Measurements from ENCODE around the gene KCNQ1.
A peak's percentile ranks its signal among the peaks of the same experiment; 100 is the strongest.

The KCNQ1 gene

DNA sequence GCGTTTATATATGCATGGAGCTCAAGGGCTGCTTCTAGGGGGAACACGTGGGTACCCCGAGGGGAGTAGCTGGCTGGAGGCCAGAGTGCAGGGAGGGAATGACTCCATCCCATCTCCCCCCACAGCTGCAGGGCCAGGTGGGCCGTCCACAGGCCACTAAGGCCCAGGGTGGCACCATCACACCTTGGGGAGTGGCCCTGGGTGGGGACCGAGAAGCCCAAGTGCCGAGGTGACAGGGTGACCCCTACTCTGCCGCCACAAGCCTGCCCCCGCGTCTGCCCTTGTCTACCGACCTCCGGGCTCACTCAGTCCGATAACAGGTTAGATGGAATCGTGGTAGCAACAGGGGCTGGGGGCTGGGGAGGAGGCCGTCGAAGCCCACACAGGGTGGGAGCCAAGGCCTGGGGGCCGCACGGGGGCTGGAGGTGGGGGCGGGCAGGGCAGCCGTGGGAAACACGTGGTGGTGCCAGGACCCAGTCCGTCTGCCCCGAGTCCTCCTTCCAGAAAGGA lies 129.3 kb downstream of the KCNQ1 start:
- DNase-seq = peak; percentile 11

DNA sequence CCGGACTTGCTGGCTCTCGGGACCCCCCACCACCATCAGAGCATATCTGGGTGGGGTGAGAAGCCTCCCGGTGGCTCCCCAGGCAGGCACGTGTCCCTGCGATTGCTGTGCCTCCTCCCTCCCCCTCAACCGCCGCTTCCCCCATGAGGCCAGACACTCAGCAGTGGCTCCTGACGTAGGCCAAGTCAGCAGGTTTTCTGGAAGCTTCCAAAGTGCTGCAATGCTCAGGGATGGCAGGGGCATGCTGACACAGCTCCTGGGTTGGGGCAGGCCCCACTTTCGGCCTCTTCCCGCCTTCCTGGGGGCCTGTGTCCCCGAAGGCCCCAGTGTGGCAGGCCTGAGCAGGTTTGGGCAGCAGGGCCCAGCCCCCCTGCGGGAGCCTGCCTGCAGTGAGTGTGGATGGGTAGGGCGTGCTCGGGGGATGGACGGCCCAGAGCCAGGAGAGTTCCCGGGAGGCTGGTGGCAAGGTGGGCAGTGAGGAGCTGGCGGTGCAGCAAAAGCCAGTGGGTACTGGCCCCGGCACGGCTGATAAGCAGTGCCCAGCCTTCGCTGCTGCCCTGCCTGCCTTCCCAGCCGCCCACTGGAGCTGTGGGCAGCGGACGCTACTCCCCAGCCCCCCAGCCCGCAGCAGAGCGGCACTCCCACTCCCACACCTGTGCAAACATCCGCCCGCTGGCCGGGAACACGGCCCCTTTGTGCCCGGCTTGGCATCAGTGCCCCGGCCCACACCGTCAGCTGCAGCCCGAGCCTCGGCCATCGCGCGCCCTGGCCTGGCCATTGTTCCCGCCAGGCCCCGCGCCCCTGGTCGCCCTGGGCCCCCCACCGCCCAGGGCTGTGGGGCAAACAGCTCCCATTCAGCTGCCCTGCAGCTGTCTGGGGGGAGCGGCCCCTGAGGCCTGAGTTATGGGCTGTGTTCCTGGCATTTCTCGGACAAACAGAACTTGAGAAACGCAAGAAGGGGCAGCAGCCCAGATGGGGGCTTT lies 130.0 kb downstream of the KCNQ1 start:
- DNase-seq = peak; percentile 68

DNA sequence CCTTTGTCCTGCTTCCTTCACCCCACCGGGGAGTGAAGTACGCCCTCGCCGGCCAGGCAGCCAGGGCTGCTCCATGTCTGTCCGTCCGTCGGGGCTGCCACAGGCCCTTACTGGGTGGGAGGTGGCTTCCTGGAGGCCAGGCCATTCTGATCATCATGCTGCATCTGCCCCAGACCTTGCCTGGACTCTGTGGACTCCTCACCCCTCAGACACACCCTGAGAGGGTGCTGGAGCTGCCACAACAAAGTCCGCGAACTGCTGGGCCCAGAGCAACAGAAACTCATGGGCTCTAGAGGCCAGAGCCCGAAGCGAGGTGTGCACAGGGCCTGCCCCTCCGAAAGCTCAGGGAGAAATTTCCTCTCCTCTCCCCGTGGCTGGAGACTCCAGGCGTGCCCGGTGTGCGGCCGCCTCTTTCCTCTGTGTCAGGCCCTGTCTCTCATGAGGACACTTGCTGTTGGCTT lies 130.8 kb downstream of the KCNQ1 start:
- DNase-seq = no peak

DNA sequence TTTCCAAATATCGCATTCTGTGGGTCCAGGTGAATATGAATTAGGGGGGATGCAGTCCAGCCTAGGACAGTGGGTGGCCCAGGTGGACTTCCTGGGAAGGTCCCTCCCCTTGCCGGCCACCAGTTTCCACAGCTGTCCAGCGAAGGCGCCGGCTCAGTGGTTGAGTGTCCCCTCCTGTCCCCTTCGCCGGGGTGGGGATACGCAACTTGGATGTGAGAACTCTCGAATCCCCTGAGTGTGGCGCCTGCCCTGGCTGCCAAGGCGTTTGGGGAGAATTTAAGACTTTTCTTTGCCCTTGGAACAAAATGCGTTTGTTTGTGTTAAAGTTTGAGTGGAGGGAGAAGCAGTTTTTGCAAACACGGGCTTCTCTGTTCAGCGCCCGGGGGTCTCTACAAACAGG lies 131.3 kb downstream of the KCNQ1 start:
- DNase-seq = no peak

DNA sequence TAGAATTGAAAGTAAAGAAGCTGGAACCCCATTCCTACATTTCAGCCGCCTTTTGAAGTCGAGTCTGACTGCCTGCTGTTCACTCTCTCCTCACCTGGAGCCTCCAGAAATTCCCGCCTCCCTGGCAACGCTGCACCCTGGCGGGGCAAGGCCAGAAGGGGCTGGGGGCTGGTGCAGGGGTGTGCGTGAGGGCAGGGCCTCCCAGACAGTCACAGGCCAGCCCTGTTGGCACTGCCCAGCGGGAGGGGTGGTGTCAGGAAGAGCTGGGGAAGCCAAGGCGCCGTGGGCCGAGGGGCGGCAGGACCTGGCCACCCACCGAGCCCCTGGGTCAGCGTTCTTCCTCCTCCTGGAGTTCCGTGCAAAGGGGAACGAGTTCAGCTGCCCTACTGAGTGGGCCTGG lies 131.7 kb downstream of the KCNQ1 start:
- no peak for DNase-seq

DNA sequence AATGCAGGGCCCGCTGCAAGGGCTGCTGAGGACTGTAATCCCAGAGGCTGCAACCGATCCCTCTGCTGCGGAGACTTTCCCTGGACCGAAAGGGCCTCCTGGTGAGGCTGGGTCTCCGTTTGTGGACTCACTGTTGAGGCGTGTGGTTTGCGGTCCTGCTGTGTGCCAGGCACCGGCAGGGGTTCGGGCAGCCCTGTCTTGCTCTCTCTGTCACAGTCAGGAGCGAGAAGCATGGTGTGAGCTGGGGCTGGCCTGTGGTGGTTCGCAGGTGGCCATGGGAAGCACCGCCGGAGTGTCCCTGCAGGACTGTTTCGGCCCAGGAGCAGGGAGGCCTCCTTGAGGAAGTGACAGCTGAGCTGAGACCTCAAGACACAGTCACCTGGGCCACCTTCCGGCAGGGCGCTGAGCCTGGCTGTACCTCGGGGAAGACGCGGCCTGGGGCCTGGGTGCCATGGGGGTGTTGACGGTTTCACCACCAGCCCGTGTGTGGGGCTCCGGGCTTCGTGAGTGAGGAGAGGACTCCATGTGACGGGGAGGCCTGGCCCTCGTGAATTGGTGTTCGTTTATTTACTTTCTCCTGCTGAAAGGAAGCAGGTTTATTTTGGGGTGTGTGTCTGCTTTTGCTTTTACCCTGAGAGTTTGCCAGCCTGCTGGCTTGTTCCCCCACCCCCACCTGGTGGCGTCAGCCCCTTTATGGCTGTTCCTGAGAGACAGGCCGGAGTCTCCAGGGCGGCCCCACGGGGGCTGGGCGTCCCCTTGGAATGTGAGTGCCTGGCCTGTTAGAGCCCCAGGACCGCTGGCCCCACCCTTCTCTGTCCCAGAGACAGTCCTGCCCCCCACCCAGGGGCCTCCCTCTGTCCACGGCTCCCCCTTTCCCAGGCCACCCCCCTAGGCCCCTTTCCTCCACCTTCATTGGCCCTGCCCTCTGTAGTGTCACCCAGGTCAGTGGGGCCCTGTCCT lies 132.5 kb downstream of the KCNQ1 start:
- no peak for DNase-seq

DNA sequence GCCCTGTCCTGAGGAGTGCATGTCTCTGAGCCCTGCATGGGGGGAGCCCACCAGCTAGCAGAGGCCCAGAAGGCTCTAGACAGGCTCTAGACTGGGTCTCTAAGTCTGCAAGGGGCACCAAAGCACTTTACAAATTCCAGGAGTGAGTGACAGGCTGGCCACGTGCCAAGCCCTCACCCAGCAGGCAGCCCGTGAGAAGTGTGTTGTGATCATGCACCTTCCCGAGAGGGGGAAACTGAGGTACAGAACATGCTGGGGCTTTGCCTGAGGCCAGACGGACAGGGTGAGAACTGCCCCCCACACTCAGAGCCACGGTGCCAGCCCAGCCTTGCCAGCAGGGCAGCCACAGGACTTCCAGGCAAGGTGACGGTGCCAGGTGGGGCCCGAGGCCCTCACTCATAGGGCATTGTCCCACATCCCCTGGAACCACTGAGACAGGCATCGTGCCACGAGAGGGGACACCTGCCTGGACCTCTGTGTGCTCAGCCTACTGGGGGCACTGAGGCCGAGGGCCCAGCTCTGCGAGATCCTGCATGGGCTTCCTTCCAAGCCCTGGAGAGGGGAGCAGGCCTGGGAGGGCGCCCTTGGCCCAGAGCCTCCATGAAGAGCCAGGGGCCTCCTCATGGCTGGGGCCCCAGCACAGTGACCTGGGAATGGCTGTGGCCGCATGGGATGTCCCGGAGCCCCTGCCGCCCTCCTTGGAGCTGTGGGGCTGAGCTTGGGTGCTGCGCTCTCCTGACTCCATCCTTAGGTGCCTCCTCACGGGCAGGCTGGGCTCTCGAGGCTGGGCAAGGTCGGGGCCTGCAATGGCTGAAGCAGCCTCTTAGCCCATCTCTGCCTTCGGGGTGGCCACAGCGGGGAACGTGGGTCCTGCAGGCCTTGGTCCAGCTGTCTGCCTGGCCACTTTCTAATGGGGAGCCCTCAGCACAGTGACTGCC lies 133.5 kb downstream of the KCNQ1 start:
- DNase-seq = no peak

DNA sequence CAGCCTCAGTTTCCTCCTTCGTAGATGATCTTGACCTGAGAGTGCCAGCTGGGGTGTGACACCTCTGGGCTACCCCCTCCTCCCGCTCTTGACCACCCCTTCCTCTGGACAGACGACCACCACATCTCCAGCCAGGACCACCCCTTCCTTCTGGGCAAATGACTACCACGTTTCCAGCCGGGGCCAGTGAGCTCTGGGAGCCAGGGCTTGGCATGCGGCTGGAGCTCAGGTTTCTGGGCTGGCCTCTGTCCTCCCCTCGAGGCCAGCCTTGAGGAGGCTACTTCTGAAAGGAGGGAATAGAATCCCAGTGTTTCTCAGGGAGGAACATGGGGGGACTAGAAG lies 134.1 kb downstream of the KCNQ1 start:
- no peak for DNase-seq

DNA sequence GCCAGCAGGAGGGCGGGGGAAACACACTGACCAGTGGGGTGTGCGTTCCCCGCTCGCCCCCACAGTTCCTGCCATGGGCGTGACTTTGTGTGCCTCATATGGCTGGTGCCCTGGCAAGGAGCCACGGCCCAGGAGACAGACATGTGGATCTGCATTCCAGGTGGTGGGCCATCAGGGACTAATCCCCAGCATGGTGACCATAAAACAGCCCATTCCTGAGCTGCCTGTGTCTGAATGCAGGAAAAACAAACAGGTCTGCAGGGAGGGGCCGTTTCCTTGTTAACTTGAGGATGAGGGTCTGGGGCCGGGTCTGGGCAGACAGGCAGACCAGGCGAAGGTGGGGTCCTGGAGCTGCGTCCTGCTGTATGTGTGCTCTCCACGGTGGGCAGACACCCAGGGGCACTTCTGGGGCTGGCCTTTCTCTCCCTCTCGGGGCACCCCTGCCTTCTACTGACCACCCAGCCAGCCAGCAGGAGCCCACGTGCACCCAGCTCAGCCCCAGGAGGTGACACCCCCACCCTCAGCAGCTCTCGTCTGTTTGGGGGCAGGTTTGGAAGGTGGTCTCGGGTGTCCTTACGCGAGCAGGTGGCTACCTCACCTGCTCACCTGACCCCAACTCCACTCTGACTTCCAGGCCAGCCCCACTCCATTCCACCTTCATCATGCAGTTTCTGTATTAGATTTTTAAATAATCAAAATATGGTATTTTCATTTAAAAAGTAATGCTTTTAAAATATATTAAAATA lies 134.7 kb downstream of the KCNQ1 start:
- DNase-seq = no peak

DNA sequence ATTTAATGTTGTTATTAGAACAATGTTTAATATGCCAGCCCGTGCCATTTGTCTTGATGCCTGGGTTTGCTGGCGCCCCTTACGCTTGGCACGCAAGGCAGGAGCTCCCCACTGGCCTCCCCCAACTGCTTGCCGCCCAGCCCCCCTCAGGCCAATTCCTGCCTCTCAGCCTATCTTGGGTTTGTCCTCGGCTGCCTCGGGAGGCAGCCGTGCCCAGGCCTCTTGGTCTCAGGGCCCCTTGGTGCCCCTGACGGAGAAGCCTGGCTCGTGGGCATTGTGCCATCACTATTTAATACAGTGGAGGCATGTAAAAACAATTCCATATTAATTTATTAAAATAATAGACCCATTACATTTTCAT lies 135.2 kb downstream of the KCNQ1 start:
- DNase-seq = no peak

DNA sequence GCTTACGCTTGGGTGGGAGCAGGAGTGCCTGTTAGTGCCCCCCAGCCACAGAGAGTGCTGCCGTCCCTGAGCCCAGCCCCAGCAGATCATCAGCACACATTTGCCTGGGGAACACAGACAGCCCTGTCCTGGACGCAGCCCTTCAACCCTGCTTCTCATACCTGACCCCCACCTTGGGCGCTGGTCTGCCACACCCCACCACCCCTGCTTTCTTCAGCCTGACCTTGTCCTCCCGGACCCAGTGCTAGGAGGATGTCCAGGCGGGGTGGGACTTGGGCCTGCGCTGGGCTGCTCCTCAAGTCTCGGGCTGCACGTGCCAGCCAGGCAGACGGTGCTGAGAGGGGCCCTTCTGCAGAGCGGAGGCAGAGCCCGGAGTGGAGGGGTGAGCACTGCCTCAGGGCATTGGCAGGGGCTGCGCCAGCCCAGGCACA lies 135.8 kb downstream of the KCNQ1 start:
- no peak for DNase-seq

DNA sequence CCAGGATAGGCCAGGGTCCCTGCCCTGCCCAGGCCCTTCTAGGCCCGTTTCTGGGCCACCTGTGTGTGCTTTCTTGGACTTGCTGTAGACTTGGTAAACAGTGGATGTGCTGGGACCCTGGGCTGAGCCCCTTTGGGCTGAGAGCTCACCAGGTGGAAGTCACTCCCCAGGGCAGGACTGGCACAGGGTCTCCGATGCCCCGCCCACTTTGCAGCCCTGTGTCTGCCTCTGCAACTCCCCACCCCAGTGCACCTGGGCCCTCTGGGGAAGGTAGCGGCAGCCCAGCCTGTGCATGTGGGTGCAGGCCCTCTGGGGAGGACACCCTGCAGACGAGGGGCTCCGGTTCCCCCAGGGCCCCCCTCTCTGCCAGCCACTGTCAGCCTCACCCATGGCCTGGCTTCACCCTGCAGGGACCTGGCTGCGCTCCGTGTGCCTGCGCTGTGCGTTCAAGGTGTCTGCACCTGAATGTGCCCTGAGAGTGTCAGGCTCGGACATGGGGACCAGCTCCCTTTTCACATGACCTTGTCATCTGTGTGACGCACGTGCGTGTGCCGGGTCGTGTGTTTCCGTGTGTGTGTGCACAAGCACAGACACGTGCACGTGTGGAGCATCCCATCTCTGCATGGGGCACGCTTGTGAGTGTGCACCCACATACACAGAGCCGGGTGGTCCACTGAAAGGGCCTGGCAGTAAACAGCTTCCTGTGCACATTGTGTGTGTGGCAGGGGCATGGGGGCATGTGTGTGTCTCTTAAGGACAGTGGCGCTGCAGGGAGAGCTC lies 136.5 kb downstream of the KCNQ1 start:
- DNase-seq = no peak

DNA sequence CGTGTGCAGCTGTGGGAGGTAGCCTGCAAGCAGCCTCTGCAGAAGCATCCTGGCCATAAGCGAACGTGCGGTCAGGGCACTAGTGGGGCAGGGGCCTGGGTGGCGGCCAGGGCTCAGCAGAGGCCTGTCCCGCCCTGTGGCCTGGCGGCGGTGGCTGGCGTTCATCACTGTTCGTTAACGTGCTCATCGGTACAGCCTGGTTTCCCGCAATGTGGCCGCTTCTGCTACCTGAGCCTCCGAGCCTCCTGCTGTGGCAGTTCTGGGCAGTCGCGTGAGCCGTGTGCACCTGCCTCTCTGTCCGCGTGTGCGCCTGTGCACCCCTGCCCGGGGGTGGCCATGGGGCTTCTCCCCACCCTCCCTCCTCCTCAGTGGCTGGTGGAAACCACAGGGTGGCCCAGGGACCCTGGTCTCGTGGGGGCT lies 137.1 kb downstream of the KCNQ1 start:
- DNase-seq = no peak

DNA sequence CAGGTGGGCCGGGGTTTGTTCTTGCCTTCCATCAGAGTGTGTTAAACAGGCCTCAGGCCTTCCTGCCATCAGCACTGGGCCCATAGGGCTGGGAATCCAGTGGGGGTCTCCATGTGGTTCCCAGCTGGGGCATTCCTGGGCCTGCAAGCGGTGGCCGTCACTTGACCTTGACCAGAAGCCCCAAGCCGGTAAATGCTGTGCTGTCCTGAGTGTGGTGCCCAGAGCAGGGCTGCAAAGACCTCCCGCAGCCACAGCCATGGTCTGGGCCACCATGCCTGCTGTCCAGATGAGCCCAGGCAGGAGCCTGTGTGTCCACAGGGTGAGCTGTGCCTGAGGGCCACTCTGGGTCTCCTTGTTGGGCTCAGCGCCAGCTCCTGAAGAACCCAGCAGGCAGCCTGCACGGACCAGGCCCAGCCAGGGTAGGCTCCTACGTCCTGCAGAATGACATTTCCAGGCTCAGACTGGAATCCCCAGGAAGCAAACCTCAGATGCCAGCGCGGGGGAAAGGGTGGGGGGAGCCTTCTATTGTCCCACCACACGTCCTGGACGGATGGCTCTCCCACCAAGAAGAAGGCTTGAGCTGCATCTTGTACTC lies 137.6 kb downstream of the KCNQ1 start:
- DNase-seq = no peak

DNA sequence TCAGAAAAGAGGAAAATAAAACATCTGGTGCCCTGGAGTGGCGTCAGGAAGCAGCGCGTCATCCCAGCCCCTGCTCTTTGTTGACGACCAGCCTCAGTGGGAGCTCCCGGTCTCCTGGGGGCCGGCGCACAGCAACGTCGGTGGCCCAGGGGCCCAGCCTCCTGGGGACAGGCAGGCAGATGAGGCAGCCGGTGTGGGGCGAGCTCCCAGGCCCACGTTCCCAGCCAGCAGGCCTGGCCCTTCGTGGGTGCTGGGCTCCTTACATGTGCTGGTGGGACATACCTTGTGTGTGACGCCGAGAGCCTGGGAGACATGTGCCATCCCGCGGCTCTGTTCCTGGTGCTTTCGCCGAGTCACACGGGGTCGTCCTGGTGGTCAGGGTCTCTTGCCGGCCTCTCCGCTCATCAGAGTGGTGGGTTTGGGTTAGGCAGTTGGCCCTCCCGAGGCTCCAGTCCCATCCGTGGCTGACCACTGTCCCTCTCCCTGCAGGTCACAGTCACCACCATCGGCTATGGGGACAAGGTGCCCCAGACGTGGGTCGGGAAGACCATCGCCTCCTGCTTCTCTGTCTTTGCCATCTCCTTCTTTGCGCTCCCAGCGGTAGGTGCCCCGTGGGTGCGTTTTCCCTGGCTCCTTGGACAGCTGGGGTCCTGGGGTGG lies 138.3 kb downstream of the KCNQ1 start:
- DNase-seq = no peak

DNA sequence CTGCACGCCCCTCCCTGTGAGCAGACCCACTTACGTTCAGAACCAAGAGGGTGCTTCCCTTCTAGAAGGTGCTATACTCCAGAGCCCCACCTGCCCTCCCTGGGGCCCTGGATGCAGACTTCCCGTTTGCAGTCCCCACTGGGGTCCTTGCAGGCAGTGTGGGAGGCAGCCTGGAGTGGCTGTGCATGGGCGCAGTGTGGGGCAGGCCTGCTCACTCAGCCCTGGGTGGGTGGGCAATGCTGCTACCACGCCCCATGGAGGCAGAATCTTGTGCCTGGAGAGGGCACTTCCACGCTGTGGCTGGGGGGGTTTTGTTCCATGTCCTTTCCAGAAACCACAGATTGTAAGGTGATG lies 138.8 kb downstream of the KCNQ1 start:
- no peak for DNase-seq

DNA sequence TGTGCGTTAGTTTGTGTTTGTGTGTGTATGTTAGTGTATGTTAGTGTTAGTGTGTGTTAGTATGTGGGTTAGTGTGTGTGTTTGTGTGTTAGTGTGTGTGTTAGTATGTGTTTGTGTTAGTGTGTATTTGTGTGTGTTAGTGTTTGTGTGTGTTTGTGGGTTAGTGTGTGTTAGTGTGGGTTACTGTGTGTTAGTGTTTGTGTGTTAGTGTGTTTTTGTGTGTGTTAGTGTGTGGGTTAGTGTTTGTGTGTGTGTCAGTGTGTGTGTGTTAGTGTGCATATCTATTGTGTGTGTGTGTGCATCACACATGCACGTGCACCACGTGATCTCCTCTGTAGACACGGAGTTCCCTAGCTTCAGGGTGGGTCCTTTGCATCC lies 139.6 kb downstream of the KCNQ1 start:
- DNase-seq = no peak

DNA sequence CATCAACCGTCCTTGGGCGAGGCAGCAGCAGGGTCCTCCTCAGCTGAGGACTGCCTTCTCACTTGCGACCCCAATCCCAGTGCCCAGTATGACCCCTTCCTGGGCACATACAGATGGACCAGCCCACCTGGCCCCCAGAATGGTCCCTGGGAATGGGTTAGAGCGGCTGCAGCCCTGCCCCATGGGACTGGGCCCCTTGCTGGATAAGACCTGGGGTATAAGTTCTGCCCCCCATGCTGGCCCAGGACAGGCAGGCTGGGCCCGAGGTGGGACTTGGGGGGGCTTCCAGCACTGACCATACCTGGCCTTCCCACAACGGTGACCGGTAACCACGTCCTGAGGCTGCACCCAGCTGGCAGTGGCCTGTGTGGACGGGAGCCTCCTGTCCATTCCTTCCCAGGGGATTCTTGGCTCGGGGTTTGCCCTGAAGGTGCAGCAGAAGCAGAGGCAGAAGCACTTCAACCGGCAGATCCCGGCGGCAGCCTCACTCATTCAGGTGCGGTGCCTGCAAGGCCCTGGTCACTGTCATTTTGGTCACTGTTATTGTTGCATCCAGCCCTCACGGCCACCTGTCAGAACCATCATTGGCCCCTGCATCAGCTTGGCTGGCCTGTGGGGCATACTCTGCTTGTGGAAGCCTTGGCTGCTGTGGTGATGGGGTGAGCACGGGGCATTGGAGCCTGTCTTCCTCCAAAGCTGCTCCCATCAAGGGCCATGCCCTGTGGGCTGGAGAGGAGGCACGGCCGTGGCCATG lies 140.2 kb downstream of the KCNQ1 start:
- DNase-seq = no peak

DNA sequence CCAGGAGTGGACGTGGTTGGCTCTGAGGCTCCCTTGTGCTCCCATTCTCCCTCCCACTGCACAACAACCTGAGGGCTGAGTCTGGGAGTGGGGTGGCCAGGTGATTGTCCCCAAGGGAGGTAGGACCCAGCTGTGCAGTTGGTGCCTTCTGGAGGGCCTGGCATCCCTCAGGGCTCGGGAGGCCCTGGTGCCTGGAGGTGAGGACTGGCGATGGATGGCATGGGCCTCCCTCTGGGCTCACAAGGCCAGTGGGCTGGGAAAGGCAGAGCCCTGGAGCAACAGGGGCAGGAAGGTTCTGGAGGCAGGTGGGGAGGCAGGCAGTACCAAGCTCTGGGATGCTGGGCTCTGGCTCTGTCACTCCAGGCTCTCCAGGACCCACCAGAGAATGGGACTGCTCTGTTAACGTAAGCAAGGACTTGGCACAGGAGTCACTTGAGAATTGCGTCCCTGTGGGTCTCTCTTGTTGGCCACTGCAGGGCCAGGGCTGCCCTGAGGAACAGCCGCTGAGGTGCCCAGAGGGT lies 140.8 kb downstream of the KCNQ1 start:
- no peak for DNase-seq

All from NCI-H1092 treated with DMSO at 0.1 percent for 48 hours (cell line).